HL-60 (cell line): ENCODE data around the gene NDE1.

Source experiments
- DNase-seq, 2 experiments: peaks; one replicate each; pipeline ENCODE4 v3.0.0-alpha.2; 2010 to 2020; ENCODE audit warnings: low read depth in 1 of 2, low spot score in 1 of 2
- H3K27ac ChIP-seq: fragments of 250-450 bp; sonication (Bioruptor Pico); replicated peaks from 2 replicates; pipeline ENCODE4 v1.5.1; 2020; ENCODE audit warnings: mild to moderate bottlenecking, moderate library complexity
- H3K27me3 ChIP-seq: fragments of 250-450 bp; sonication (Bioruptor Pico); 2 replicates; pipeline ENCODE4 v1.5.1; 2021; ENCODE audit warnings: mild to moderate bottlenecking, moderate library complexity; ENCODE audit not compliant: insufficient read depth, poor library complexity, severe bottlenecking
- H3K4me3 ChIP-seq: replicated peaks from 2 replicates; pipeline ENCODE4 v1.5.1; 2011; ENCODE audit warnings: mild to moderate bottlenecking, control low read depth, low read length; ENCODE audit not compliant: insufficient read depth
- GABPA ChIP-seq: IDR thresholded peaks from 2 replicates; pipeline ENCODE4 v1.6.1; 2012; ENCODE audit warnings: low read depth
- POLR2AphosphoS5 ChIP-seq: IDR thresholded peaks from 2 replicates; pipeline ENCODE4 v1.6.1; 2012; ENCODE audit warnings: low read depth
- SPI1 ChIP-seq: IDR thresholded peaks from 2 replicates; pipeline ENCODE4 v1.6.1; 2012; ENCODE audit warnings: low read depth, mild to moderate bottlenecking, borderline replicate concordance
- TF ChIP-seq, protein P1 (sequence below): IDR thresholded peaks from one replicate; pipeline ENCODE4 v1.5.1; 2011; ENCODE audit warnings: low read length, control low read depth, inconsistent platforms; ENCODE audit not compliant: insufficient read depth
- TF ChIP-seq, protein P2 (sequence below): IDR thresholded peaks from 2 replicates; pipeline ENCODE4 v1.6.1; 2012; ENCODE audit warnings: low read depth; ENCODE audit not compliant: insufficient replicate concordance

The NDE1 gene

DNA sequence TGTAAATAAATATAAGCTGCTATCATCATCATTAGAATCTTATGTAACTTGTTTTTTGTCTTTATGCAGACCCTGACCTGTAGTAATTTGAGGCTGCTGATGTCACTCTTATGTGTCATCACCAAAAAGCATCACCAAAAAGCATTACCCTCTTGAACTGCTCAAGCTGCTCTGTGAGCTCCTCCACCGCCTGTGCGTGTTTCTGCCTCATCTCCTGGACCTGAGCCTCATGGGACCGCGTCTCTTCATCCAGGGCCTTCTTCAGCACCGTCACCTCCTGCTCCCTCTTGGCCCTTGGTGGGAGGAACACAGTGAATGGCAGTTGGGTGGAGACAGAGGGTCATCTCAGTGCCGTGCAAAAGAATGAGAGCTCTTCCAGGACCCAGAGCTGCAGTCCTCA is 82.4 kb downstream of the NDE1 start:
- no peaks in the 10 kb centered on the region for H3K27me3 ChIP-seq
- TF ChIP-seq, protein P1, sequence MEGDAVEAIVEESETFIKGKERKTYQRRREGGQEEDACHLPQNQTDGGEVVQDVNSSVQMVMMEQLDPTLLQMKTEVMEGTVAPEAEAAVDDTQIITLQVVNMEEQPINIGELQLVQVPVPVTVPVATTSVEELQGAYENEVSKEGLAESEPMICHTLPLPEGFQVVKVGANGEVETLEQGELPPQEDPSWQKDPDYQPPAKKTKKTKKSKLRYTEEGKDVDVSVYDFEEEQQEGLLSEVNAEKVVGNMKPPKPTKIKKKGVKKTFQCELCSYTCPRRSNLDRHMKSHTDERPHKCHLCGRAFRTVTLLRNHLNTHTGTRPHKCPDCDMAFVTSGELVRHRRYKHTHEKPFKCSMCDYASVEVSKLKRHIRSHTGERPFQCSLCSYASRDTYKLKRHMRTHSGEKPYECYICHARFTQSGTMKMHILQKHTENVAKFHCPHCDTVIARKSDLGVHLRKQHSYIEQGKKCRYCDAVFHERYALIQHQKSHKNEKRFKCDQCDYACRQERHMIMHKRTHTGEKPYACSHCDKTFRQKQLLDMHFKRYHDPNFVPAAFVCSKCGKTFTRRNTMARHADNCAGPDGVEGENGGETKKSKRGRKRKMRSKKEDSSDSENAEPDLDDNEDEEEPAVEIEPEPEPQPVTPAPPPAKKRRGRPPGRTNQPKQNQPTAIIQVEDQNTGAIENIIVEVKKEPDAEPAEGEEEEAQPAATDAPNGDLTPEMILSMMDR = no peak
- TF ChIP-seq SPI1 (no peak), GABPA (no peak), POLR2AphosphoS5 (no peak)
- TF ChIP-seq, protein P2, sequence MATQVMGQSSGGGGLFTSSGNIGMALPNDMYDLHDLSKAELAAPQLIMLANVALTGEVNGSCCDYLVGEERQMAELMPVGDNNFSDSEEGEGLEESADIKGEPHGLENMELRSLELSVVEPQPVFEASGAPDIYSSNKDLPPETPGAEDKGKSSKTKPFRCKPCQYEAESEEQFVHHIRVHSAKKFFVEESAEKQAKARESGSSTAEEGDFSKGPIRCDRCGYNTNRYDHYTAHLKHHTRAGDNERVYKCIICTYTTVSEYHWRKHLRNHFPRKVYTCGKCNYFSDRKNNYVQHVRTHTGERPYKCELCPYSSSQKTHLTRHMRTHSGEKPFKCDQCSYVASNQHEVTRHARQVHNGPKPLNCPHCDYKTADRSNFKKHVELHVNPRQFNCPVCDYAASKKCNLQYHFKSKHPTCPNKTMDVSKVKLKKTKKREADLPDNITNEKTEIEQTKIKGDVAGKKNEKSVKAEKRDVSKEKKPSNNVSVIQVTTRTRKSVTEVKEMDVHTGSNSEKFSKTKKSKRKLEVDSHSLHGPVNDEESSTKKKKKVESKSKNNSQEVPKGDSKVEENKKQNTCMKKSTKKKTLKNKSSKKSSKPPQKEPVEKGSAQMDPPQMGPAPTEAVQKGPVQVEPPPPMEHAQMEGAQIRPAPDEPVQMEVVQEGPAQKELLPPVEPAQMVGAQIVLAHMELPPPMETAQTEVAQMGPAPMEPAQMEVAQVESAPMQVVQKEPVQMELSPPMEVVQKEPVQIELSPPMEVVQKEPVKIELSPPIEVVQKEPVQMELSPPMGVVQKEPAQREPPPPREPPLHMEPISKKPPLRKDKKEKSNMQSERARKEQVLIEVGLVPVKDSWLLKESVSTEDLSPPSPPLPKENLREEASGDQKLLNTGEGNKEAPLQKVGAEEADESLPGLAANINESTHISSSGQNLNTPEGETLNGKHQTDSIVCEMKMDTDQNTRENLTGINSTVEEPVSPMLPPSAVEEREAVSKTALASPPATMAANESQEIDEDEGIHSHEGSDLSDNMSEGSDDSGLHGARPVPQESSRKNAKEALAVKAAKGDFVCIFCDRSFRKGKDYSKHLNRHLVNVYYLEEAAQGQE = no peak
- DNase-seq = no peak
- H3K4me3 ChIP-seq = no peak overlapping the region
- H3K27ac ChIP-seq = no peak overlapping the region

DNA sequence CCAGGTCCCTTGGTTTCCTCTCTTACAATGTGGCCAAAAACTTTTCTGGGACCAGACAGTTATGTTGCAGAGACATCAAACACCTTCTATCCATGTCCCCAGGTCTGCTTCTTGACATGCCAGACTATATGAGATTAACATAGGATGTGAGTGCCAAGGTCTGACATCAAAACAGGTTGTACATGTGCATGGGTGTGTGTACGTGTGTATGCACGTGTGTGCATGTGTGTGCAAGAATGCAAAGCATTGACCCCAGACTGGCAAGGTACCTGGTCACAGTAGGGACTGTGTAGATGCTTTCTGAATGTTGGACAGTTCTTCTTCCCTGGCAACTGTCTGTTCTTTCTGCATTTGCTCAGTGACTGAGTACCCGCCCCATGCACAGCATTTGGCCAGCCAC is 85.6 kb downstream of the NDE1 start:
- Histone ChIP-seq H3K4me3 (no peak overlapping the region), H3K27me3 (no peaks in the 10 kb centered on the region), H3K27ac (no peak overlapping the region)
- TF ChIP-seq GABPA = no peak
- no peak for DNase-seq

DNA sequence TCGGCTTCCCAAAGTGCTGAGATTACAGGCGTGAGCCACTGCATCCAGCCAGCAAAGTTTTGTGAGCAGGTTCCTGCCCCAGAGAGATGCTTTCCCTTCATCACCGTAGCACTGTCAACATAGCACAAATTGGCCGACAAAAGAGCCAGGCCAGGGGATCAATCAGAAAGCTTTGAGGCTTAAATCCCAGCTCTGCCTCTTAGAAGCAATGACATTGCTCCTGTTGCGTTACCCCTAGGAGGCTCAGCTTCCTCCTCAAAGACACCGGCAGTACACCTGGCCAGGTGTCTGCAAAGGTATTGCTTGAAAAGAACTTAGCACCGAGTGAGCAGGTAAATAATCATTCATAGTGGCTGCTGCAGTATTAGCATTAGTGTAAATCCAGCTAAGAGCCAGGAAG is 86.5 kb downstream of the NDE1 start:
- Histone ChIP-seq H3K27ac (no peak overlapping the region), H3K27me3 (no peaks in the 10 kb centered on the region), H3K4me3 (no peak overlapping the region)
- TF ChIP-seq SPI1 (no peak), POLR2AphosphoS5 (no peak), GABPA (no peak)
- TF ChIP-seq, protein P1 = no peak
- TF ChIP-seq, protein P2 = no peak
- no peak for DNase-seq

DNA sequence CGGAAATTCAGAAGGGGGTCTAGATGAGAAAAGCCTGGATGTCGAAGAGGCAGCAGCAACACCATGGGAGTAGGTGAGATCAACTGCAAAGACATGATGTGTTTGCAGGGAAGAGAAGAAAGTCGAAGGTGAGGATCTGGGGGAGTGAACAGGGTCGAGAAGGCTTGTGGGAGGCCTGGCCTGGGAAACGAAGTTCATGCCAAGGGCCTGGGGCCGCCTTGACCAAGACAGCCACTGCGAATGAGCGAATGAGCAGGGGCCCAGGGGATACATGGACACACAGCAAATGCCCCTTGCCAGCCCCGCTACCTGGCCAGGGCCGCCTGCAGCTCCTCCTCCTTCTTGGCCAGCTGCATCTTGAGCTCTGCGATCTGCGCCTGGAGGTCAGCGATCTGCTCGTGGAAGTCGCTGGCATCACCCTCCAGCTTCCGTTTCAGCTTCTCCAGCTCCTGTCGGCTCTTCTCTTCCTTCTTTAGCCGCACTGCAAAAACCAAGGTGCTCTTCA is 87.1 kb downstream of the NDE1 start:
- Histone ChIP-seq H3K4me3 (no peak overlapping the region), H3K27ac (no peak overlapping the region), H3K27me3 (no peaks in the 10 kb centered on the region)
- TF ChIP-seq, protein P2 = no peak
- TF ChIP-seq, protein P1 = no peak
- TF ChIP-seq GABPA (no peak), POLR2AphosphoS5 (no peak), SPI1 (no peak)
- no peak for DNase-seq
